ENCODE measurements around the gene SMIM3.
"Not testable (repeated sequence)": the region's sequence is repeated elsewhere in the genome, so short reads cannot be mapped to it uniquely, and the experiment has no call there.

The SMIM3 gene

DNA sequence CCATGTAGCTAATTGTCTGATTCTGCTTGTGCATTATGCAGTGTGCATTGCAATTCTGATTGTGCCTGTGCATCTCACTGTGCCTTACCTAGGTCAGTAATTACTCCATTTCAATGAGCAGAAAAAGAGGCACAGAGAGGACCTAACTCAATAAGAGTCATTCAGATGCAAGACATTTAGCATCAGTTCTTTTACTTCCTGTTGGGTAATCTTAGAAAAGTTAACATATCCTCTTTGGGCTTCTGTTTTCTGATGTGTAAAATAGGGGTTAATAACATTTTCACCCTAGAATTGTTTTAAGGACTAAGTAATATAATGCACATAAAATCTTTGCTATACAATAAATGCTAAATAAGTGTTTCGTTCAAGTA, 12.8 kb upstream of the SMIM3 start:
- DNase-seq, result no peak

DNA sequence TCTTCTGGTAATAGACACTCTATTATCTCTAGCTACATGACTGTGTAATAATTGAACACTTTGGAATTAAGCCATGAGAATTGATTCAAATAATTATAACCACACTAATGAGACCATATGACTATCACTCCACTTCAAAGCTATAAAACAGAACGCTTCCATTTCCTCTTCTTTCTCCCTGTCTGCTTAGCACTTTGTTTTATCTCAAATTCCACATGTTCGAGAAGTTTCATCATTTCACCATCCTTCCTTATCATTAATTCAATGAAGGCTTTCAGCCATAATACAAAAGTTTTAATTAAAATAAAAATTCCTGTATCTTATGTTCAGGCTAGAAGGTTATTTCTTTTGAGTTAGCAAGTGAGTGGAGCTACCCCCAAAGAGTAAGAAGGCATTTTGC, 12.3 kb upstream of the SMIM3 start:
- no peak for DNase-seq

DNA sequence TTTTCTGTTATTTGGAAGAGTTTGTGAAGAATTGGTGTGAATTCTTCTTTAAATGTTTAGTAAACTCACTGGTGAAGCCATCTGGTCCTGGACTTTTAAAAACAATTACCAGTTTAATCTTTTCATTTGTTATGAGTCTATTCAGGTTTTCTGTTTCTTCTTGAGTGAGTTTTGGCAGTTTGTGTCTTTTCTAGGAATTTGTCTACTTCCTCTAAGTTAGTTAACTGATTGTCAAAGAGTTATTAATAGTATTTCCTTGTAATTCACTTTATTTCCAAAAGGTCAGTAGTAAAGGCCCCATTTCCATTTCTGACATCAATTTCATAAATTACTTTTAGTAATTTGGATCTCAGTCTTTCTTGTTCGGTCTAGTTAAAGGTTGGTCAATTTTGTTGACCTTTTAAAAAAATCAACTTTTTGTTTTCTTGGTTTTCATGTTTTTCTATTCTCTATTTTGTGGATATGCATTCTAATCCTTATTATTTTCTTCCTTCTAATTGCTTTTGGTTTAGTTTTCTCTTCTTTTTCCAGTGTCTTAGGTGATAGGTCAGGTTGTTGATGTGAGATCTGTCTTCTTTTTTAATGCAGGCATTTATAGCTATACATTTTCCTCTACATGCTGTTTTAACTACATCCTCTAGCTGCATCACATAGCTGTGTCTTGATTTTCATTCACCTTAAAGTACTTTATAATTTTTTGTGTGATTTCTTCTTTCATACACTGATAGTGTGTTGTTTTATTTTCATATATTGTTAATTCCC, 7.3 kb upstream of the SMIM3 start:
- DNase-seq, result no peak

DNA sequence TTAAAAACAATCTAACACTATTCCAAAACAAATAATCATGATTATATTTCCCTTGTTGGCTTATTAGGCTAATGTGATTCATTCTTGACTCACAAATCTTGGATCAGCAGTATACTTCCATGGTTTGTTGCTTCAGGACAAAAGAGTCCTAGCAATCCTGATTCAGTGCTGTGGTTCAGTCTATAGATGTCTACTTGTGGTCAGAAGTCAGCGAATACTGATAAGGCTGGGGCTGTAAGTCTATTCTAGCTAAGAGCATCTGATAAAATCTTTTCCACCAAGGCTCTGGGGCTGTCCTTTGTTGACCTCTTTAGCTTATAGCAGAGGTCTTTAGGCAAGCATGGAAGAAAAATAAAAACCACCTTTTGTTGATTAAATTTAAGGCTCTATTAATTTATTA, 4.4 kb upstream of the SMIM3 start:
- no peak for DNase-seq

DNA sequence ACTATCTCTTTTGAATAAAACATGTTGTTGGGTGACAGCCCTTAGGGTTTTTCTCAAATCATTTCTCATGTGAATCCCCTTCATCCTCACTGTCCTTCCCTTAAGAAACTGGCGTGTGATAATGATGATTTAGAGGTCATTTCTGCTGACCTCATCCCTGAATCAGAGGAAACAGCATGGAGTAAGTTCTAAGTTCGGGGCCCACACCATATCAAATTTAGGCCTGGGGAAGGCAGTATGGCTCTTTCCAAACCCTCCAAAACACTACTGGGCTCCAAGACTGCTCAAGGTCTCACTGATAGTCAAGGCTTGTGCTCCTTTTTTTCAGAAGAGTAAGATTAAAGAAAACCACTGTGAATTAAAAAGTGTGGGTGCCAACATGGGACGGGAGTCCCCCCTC, 872 bp upstream of the SMIM3 start:
- no peak for DNase-seq

DNA sequence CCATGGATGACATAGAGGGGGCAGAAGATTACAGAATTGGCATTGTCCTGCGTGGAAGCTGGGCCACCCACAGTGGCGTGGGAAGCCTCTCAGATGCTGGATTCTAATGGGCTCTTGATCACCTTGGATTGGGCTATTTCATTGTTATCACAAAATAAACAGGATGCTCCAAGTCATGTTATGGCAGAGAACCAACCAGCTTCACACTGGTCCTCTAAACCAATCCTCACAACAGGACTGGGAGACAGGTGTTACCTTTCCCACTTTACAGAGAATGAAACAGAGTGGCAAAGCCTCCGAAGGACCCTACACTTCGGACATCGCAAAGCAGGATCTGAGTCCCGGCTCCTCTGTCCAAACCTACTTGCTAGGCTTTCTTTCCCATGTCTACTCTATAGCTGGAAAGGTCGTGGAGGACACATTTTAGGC, 455 bp upstream of the SMIM3 start:
- no peak for DNase-seq

DNA sequence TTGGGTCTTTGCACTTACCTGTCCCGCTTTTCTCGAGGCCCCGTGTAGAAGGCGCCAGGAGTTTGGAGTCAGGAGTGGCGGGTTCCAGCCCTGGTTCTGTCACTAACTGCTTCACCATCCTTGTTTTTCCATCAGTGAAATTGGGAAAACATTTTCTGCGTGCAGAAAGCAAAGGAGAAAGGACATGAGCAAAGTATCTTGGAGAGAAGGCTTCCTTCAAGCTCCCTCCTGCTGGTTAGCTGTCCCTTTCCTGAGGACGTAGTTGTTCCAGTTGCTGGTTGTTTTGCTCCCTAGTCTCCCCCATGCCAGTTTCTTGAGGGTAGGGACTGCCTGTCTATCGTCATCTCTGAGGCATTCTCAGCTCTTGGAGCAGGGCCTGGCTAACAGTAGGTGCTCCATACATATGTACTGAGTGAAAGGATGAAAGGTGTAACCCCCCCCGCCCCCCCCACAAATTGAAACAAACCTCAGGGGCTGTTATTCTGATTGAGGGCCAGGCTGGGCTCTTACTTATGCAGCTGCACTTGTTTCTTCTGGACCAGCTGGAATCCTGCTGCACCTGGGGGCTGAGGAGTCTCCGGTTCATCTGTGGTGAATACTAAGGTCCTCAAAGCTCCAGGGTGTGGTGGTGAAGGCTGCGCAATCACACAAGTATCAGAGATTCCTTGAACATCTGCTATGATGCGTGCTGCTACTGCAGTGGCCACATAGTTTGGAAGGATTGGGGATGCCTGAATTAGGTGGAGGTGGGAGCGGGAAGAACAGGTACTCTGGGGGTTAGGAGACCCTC, 1.0 kb downstream of the SMIM3 start:
- DNase-seq, result no peak

DNA sequence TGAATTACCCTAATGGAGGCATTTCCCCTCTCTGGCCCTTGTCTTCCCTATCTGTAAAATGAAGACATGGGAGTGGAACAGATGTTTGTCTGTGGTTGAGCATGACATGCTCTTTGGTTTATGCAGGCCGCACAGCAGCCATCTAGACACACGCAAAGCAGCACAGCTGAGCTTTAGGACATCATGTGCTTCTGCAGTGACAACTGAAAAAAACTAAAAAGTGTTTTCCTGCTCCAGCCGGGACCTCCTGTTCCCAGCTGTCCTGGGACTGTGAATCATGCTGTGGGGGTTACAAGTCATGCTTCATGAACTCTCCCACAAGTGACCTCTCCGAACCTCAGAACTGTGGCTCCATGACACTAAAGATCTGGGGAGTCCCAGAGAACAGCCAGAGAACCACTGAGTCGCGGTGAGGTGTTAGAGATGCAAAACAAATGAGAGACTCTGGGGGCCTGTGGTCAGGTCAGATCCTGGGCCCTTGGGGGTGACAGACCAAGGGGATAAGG, 1.7 kb downstream of the SMIM3 start:
- DNase-seq, result peak; percentile 66

DNA sequence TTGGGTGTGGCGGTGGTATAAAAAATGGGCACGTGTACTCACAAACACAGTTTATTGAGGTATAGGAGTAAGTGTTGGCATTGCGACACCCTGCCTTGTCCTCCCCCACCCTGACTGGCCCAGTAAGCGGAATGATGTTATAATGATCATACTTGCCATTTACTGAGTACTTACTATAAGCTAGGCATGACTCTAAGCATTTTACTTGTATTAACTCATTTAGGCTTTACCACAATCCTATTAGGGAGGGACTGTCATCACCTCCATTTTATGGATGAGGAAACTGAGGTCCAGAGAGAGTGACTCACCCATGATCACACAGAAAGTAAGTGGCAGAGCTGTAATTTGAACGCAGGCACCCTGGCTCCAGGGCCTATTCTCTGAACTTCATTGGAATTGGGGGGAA, 2.3 kb downstream of the SMIM3 start:
- DNase-seq, result no peak

DNA sequence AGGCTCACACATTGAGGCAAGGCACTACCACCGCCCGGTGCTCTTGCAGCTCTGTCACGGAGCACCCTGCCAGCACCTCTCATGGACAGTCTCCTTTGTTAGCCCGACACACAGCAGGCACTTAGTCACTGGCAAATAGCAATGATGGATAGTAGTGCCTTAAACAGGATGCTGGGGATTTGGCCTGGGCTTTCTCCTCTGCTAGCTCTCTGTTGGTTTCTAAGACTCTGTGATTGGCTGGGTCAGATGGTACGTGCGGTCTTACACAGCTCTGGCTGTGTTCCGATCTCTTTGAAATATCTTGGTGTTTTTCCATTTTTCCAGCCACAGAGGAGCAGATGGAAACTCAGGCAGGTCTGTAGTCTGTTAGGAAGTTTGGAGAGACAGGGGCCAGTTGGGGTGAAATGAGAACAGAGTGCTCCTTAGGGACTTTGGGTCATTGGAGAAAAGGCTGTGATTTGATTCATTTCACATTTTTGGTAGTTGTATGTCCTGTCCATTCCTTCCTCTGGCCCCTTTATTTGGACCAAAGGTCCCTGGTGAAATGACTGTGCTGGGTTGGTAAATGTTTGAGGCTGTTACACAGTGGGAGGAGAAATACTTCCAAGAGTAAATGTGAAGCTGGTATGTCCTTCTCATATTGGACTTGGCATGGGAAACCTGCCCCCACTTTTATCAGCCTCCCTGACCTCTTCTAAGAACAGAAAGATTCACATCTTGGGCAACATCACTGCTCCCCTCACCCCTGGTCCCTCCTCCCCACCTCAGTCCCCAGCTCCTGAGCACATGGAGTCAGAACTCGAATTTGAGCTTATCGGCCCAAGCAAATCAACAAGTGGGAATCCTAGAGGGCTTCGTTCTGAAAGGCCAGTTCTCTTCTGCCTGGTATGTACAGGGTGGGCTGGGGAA, 3.4 kb downstream of the SMIM3 start:
- no peak for DNase-seq

DNA sequence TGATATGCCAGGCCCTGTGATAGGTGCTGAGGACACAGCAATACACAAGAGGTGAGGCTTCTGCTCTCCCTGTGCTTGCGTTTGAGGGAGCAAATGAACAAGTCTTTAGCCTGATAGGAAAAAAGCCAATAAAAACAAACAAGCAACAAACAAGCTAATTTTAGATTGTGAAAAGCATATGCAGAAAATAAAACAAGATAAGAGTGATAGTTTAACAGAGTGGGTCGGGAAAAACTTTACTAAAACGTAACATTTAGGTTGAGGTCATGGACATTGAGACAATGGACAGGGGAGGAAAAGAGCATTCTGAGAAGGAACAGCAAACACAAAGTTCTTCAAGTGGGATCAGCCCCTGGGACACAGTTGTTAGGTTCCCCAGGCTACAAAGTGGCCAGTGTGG, 4.3 kb downstream of the SMIM3 start:
- DNase-seq, result no peak

DNA sequence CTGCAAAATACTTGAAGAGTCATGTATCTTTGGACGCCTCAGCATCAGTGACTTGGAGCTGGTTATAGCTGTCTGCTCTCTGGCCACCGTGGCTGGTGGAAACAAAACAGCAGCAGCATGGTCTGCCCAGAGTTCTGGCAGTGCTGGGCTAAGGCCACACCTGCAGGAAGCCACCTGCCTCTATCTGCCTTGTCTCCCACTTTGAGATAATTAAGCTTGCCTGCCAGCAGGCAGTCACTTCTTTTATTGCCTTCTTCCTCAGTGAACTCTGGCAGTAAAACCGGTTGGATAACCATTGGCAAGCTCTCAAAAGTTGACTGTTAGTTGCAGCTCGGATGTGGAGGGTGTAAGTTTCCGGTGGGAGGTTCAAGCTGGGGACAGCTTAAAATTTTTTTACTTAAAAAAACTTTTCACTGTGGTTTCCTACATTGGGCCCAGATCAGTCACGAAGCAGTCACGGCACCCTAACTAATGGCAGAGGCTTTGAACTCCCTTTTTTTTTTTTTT, 4.9 kb downstream of the SMIM3 start:
- peak; percentile 62 for DNase-seq

DNA sequence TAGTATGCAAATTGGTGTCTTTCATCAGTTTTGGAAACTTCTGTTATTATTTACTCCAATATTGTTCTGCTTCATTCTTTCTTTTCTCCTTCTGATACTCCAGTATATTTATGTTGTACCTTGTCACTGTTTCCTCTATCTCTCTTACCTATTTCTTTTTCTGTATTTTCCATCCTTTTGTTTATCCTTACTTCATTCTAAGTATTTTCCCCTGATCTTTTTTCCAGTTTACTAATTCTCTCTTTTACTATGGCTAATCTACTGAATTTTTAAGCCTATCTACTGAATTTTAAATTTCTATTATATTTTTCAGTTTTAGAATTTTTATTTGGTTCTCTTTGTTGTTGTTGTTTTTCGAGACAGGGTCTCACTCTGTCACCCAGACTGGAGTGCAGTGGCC, 7.4 kb downstream of the SMIM3 start:
- no peak for DNase-seq

DNA sequence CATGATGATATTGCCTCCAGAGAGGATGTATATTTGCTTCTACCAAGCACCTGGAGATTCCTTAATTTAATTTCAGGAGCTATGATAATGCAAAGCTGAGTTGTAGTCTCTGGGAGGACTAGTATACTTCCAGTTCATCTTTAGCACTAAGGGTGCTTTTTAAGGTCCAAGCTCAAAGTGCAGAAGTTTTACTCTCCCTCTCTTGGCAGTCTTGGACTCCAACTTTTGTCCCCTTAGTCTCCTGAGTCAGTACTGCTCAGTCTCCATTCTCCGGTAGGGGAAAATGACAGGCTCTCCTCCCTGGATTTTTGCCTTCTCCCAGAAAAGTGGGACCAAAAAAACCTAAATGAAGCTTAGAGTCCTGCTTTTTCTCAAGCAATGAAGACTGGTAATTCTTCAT, 8.3 kb downstream of the SMIM3 start:
- no peak for DNase-seq

DNA sequence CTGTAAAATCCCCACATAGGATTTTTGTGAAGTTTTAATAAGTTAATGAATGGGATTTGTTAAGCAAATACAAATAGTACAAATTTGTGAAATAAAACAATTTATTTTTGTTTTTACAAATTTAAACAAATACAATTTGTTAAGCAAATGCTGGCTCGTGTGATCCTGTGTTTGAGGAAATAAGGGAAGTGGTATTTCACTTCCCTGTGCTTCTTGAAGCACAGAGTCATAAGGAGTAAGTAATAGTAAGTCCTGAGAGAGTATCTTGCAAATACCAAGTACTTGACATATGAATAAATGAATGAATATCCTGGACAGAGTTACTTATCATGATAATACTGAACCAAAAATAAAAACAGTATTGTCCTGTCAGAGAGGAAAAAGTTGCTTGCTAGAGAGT, 9.1 kb downstream of the SMIM3 start:
- DNase-seq, result no peak

DNA sequence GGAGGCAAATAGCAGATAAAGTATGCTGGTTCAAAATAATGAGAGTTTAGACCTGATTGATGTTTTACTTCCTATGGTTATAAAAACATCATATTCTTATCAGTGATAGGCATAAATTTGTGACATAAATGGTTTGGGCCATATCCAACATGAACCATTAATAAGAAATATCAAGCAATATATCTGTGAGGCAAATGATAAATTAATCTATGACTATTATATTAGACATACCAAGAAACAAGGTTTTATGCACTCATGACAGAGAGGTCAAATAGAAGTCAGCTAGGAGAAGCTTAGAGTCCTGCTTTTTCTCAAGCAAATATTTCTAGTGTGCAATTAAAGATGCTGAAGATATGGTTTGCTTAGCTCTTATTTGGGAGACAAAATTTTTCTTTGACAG, 10.4 kb downstream of the SMIM3 start:
- no peak for DNase-seq

DNA sequence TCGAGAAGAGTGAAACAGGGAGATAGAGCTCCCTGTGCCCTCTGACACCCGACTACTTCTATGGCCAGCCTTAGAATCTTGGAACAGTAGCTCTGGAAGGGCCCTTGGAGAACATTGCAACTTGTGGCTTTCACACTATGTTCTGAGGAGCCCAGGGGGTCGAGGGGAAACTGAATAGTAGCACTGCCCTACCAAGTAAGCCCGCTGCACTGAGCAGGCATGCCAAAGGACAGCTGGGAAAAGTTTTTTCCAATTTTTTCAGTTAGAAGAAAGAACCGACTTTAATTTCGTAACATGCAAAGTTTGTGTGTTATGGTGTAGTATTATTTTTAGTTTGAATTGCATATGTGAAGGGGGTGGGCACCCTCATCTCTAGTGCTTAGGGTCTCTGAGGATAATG, 10.9 kb downstream of the SMIM3 start:
- DNase-seq, result no peak

DNA sequence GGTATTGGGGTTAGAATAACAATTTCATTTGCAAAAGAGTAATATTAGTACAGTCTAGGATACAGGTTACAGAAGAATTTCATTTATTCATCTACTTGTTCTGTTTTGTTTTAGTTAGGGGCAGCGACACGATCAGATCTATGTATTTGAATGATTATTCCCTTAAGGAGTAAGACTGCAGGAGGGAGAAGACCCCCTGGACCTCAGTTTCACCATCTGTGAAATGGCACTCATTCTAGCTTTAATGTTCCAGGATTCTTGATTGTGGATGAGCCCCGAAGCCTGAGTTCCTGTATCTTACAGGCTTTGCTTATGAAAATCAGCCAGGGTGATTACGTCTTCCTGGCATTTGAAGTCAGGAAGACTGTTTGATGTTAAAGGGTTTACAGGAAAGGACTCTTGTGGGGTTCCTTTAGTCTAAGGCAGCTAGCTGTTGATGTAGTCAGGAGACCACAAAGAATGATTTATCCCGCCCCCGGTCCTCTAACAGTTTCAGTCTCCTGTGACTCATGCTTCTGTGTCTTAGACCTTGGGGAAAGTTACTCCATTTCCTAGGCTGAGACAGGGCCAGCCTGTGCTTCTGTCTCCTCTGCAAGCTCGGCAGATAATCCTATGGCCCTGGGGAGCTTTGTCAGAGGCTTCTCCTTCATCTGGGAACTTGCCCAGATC, 11.5 kb downstream of the SMIM3 start:
- DNase-seq, result peak; percentile 78

DNA sequence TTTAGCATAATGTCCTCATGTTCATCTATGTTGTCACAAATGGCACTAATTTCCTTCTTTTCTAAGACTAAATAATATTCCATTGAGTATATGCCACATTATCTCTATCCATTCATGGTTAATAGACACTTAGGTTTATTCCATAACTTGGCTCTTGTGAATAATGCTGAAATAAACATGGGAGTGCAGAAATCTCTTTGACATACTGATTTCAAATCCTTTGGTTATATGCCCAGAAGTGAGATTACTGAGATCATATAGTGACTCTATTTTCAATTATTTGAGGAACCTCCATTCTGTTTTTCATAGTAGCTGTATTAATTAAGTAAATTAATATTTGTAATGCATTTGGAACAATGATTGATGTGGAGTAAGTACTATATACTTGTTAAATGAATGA, 13.0 kb downstream of the SMIM3 start:
- DNase-seq, result no peak

DNA sequence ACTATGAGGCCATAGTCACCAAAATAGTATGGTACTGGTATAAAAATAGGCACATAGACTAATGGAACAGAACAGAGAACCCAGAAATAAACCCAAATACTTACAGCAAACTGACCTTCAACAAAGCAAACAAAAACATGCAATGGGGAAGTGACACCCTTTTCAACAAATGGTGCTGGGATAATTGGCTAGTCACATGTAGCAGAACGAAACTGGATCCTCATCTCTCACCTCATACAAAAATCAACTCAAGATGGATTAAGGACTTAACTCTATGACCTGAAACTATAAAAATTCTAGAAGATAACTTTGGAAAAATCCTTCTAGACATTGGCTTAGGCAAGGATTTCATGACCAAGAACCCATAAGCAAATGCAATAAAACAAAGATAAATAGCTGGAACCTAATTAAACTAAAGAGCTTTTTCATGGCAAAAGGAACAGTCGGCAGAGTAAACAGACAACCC, 14.9 kb downstream of the SMIM3 start:
- not testable (repeated sequence) for DNase-seq

DNA sequence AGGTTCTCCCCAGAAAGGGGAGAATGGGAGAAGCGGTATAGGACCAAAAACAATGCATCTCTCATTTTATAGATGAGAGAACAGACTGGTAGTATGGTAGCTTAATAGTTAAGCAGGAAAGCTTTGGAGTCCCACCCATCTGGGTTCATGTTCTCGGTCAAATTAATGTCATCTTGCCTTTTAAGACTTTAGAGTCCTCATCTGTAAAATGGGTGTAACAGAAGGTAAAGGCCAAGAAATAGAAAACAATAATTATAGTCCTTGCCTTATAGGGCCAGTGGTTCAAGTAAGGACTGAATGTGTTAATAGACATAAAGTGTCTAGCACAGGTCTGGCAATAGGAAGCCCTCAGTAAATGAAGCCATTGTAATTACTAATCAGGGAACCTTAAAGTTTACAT, 16.4 kb downstream of the SMIM3 start:
- DNase-seq, result no peak

DNA sequence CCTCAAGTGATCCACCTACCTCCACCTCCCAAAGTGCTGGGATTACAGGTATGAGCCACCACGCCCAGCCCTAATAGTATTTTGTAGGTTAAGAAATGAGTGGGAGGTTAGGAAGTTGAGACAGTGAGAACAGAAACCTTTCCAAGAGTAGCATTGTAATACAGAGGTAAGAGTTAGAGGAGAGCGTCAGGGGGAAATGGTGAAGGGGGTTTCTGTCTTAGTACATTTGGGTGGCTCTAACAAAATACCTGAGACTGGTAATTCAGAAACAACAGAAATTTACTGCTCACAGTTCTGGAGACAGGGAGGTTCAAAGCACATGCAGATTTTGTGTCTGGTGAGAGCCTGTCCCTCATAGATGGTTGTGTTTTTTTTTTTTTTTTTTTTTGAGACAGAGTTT, 18.8 kb downstream of the SMIM3 start:
- DNase-seq, result no peak
